AG04450 (cell line): ENCODE results near the gene RNF40. TPM values are rescaled to one million over a fixed set of nuclear protein-coding genes. Genes with fewer than 3 reads are reported as not detected.

Experiments
- CTCF ChIA-PET: fragments of 300-600, 350-600 bp; formaldehyde crosslinking; extraction: SDS; loops from one replicate; lab custom pipeline; 2022; ENCODE audit warnings: antibody characterized with exemption, inconsistent platforms; lab: Charles Lee
- POLR2A ChIA-PET: fragments of 350-600 bp; formaldehyde crosslinking; extraction: SDS; loops from one replicate; lab custom pipeline; 2021; ENCODE audit warnings: antibody characterized with exemption, inconsistent platforms; lab: Yijun Ruan, JAX
- DNase-seq: peaks from one replicate; pipeline ENCODE4 v3.0.0-alpha.2; 2011; ENCODE audit warnings: low read depth, low spot score
- H3K27ac ChIP-seq: one replicate; pipeline ENCODE4 v1.5.1; 2012; ENCODE audit warnings: low read depth, low read length, control low read depth
- H3K27me3 ChIP-seq: one replicate; pipeline ENCODE4 v1.6.0; 2012; ENCODE audit warnings: low read length; ENCODE audit not compliant: control insufficient read depth, insufficient read depth
- H3K4me3 ChIP-seq: 2 replicates; pipeline ENCODE4 v1.5.1; 2011; ENCODE audit warnings: mild to moderate bottlenecking, low read depth, low read length, control low read depth
- H3K9me3 ChIP-seq: 2 replicates; pipeline ENCODE4 v1.5.1; 2012; ENCODE audit warnings: low read length; ENCODE audit not compliant: control insufficient read depth, insufficient read depth
- polyA plus RNA-seq: library from polyadenylated mRNA; depleted of rRNA; stranded (reverse); fragments of >200 nt; gene quantifications from 2 replicates; pipeline ENCODE4 v1.2.3, GENCODE V29; 2011
- TF ChIP-seq, protein P1 (sequence below): IDR thresholded peaks from 2 replicates; pipeline ENCODE4 v1.5.1; 2011; ENCODE audit warnings: low read depth, low read length, control low read depth, inconsistent platforms

RNF40 gene
- polyA plus RNA-seq, 1 experiment, result 66.8 TPM

GRCh38 chr16:30746638-30747175 is 15.4 kb upstream of the RNF40 start:
- TF ChIP-seq, protein P1, sequence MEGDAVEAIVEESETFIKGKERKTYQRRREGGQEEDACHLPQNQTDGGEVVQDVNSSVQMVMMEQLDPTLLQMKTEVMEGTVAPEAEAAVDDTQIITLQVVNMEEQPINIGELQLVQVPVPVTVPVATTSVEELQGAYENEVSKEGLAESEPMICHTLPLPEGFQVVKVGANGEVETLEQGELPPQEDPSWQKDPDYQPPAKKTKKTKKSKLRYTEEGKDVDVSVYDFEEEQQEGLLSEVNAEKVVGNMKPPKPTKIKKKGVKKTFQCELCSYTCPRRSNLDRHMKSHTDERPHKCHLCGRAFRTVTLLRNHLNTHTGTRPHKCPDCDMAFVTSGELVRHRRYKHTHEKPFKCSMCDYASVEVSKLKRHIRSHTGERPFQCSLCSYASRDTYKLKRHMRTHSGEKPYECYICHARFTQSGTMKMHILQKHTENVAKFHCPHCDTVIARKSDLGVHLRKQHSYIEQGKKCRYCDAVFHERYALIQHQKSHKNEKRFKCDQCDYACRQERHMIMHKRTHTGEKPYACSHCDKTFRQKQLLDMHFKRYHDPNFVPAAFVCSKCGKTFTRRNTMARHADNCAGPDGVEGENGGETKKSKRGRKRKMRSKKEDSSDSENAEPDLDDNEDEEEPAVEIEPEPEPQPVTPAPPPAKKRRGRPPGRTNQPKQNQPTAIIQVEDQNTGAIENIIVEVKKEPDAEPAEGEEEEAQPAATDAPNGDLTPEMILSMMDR, result no peak
- CTCF ChIA-PET, result interaction anchor here (1.3 kb wide), 1 partner anchor 25 kb away, joined by 3 read pairs; no protein-coding TSS in a partner anchor
- POLR2A ChIA-PET, result interaction anchor here (1.3 kb wide), 1 partner anchor 27 kb away, joined by 3 read pairs; no protein-coding TSS in a partner anchor

DNA sequence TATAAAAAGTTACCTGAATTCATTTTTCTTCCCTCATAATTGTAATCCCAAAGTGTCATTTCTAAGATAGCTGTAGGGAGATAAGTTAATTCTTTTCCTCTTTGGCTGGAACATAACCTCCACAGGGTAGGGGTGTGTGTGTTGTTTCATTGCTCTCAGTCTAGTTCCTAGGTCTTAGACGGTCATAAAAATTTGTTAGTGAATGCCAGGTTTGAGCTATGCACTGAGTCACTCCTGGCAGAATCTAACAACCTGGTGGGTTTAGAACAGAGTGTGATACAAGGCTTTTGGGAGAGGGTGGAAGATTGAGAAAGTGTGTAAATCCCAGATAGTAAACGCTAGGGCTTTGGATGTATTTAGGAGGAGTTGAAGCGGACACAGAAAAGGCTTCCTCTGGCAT is 14.8 kb upstream of the RNF40 start:
- ChIA-PET POLR2A (interaction anchor here (0.6 to 1.9 kb wide), 8 partner anchors 10 to 149 kb away, joined by 3 to 7 read pairs (median 4); partner anchors contain the start of genes CTF1 and ZNF629), CTCF (interaction anchor here (1.0 to 1.3 kb wide), 3 partner anchors 25 to 66 kb away, joined by 3 read pairs; no protein-coding TSS in a partner anchor)
- no peaks in the 10 kb centered on the region for H3K27me3 ChIP-seq
- H3K9me3 ChIP-seq, result no peaks in the 10 kb centered on the region
- no peak overlapping the region; the same call in 1 of the 2 replicates for H3K4me3 ChIP-seq
- no peak for DNase-seq
- H3K27ac ChIP-seq, result peak overlapping the region; percentile 65
- TF ChIP-seq, protein P1, result no peak

More at GRCh38 chr16:30746638-30747175, 15.4 kb upstream of the RNF40 start:
- H3K27me3 ChIP-seq, result no peaks in the 10 kb centered on the region
- DNase-seq, result no peak
- no peak overlapping the region for H3K4me3 ChIP-seq
- H3K27ac ChIP-seq, result no peak overlapping the region
- no peaks in the 10 kb centered on the region for H3K9me3 ChIP-seq

- no peaks in the 10 kb centered on the region for H3K27me3 ChIP-seq
- CTCF ChIA-PET, result interaction anchor here (1.0 to 1.3 kb wide), 3 partner anchors 26 to 66 kb away, joined by 3 read pairs; no protein-coding TSS in a partner anchor
- no peaks in the 10 kb centered on the region for H3K9me3 ChIP-seq
- peak within 1 kb of the TSS; percentile 90 for H3K4me3 ChIP-seq
- DNase-seq, result peak; percentile 96
- TF ChIP-seq, protein P1, result no peak
- POLR2A ChIA-PET, result interaction anchor here (0.5 to 1.9 kb wide), 13 partner anchors 10 to 154 kb away, joined by 3 to 7 read pairs (median 4); partner anchors contain the start of genes CTF1 and ZNF629
- peak within 1 kb of the TSS; percentile 65 for H3K27ac ChIP-seq
These were observed 14.1 kb upstream of the RNF40 start, which contains the start of gene PHKG2 for GRCh38 chr16:30747799-30748633. PHKG2 (plus strand) TSS chr16:30748425; CDS start chr16:30748821, 396 bp downstream.

DNA sequence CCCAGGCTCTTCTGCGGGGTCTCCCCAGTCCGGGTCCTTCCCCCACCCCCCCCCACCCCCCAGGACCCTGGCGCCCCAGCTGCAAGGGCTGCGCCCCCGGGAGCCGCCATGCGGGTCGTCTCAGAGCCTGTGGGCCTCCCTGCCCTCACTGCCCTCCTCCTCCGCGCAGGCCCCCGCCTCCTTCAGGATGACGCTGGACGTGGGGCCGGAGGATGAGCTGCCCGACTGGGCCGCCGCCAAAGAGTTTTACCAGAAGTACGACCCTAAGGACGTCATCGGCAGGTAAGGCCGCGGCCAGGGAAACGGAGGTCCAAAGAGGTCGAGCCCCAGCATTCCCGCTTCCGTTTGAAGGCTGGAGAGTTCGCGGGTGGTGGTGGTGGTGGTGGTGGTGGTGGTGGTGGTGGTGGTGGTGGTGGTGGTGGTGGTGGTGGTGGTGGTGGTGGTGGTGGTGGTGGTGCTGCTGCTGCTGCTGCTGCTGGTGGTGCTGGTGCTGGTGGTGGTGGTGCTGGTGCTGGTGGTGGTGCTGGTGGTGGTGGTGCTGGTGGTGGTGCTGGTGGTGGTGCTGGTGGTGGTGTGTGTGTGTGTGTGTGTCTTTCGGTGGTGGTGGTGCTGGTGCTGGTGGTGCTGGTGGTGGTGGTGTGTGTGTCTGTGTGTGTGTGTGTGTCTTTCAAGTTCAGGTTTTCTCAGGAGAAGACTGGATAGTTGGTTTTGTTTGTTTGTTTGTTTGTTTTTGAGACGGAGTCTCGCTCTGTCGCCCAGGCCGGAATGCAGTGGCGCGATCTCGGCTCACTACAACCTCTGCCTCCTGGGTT is 13.3 kb upstream of the RNF40 start:
- H3K27ac ChIP-seq, result no peak overlapping the region
- peak overlapping the region; percentile 90 for H3K4me3 ChIP-seq
- no peaks in the 10 kb centered on the region for H3K9me3 ChIP-seq
- no peak for DNase-seq
- no peaks in the 10 kb centered on the region for H3K27me3 ChIP-seq
- CTCF ChIA-PET, result interaction anchor here (1.2 kb wide), 1 partner anchor 65 kb away, joined by 3 read pairs; no protein-coding TSS in a partner anchor
- TF ChIP-seq, protein P1, result no peak
- POLR2A ChIA-PET, result interaction anchor here (0.5 to 1.9 kb wide), 12 partner anchors 9 to 153 kb away, joined by 3 to 7 read pairs (median 4); partner anchors contain the start of genes CTF1 and ZNF629
